B cell (primary cell): ENCODE results near the gene TRIOBP.

Experiments
- CTCF ChIP-seq: fragments of 200-600 bp; IDR thresholded peaks from one replicate; pipeline ENCODE4 v1.8.0; 2022; ENCODE audit warnings: antibody characterized with exemption, mild to moderate bottlenecking
- EZH2 ChIP-seq: IDR thresholded peaks from 2 replicates; pipeline ENCODE4 v1.6.1; 2012; ENCODE audit warnings: borderline replicate concordance, low read depth, mild to moderate bottlenecking, moderate library complexity, low read length; ENCODE audit not compliant: insufficient read depth, poor library complexity, severe bottlenecking

DNA sequence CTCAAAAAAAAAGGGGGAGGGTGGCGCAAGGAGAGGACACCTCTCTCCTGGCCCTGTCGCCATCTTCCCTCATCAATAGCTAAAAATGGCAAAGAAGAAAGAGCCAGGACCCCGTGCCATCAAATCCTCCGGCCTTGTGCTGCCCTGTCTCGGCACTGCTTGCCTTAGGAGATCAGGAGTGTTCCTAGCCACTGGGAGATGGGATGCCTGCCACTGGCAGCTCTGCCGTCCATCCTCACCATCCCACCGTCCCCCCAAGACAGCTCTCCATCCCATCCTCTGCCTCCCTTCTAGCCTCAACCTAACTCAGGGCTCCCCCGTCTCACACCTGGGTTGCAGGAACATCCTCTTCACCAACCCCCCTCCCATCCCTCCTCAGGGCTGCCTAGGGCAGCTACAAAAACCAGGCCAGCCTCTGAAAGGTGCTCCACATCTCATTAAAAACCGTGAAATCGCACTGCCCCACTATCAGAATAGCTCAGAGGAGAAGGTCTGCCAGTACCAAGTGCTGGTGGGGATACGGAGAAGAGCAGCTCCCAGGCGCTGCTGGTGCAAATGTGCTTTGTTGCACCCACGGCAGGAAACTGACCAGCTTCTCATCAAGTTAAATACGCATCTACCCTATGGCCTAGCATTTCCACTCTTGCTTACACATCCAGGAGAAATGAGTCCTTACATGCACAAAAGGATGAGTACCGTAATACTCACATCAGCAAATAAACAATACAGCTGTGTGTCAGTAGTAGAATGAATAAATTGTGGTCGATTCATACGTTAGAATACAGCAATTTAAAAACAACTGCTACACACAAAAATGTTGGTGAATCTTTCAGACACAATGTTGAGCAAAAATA lies 79.2 kb downstream of the TRIOBP start:
- TF ChIP-seq CTCF = no peak
- no peak for TF ChIP-seq EZH2
